SK-N-SH treated with all-trans-retinoic acid at 6 μM for 48 hours (cell line): ENCODE measurements around the gene STRC.

ENCODE experiments used
- ATAC-seq: fragments of 200-7000 bp; cut with Tn5 transposase; 3 replicates; pipeline ENCODE4 v1.9.1; 2020; ENCODE audit warnings: mild to moderate bottlenecking, moderate library complexity
- CSDC2 ChIP-seq: fragments of 250-450 bp; sonication (Bioruptor Pico); IDR thresholded peaks from 2 replicates; pipeline ENCODE4 v1.5.0; 2020; ENCODE audit warnings: mild to moderate bottlenecking, moderate library complexity
- GLIS3 ChIP-seq: fragments of 250-450 bp; sonication (Bioruptor Pico); IDR thresholded peaks from 2 replicates; pipeline ENCODE4 v1.5.0; 2020; ENCODE audit warnings: mild to moderate bottlenecking, moderate library complexity
- ISL1 ChIP-seq: fragments of 250-450 bp; sonication (Bioruptor Pico); IDR thresholded peaks from 2 replicates; pipeline ENCODE4 v2.1.2; 2022; ENCODE audit warnings: mild to moderate bottlenecking, moderate library complexity
- OSR1 ChIP-seq: fragments of 250-450 bp; sonication (Bioruptor Pico); IDR thresholded peaks from 2 replicates; pipeline ENCODE4 v1.8.0; 2022; ENCODE audit warnings: moderate library complexity, mild to moderate bottlenecking, inconsistent platforms
- SNAI2 ChIP-seq: fragments of 250-450 bp; sonication (Bioruptor Pico); IDR thresholded peaks from 2 replicates; pipeline ENCODE4 v1.5.0; 2020; ENCODE audit warnings: mild to moderate bottlenecking, moderate library complexity
- TCF4 ChIP-seq: fragments of 250-450 bp; sonication (Bioruptor Pico); IDR thresholded peaks from 2 replicates; pipeline ENCODE4 v1.8.0; 2021; ENCODE audit warnings: mild to moderate bottlenecking, moderate library complexity, borderline replicate concordance
- TOX ChIP-seq: fragments of 250-450 bp; sonication (Bioruptor Pico); IDR thresholded peaks from 2 replicates; pipeline ENCODE4 v1.8.0; 2021; ENCODE audit warnings: mild to moderate bottlenecking, moderate library complexity, borderline replicate concordance
- ZFP3 ChIP-seq: fragments of 250-450 bp; sonication (Bioruptor Pico); IDR thresholded peaks from 2 replicates; pipeline ENCODE4 v1.5.0; 2020; ENCODE audit warnings: mild to moderate bottlenecking, moderate library complexity
- ZFP30 ChIP-seq: fragments of 450-650 bp; formaldehyde crosslinking; IDR thresholded peaks from 2 replicates; pipeline ENCODE4 v1.5.0; 2022; ENCODE audit warnings: mild to moderate bottlenecking, moderate library complexity
- ZNF565 ChIP-seq: fragments of 450-650 bp; formaldehyde crosslinking; conservative IDR thresholded peaks from 2 replicates; pipeline ENCODE4 v1.5.0; 2020; ENCODE audit warnings: low read depth, mild to moderate bottlenecking, moderate library complexity
- ZNF70 ChIP-seq: fragments of 450-650 bp; formaldehyde crosslinking; IDR thresholded peaks from 2 replicates; pipeline ENCODE4 v1.5.0; 2020; ENCODE audit warnings: mild to moderate bottlenecking, moderate library complexity
- TF ChIP-seq, protein P1 (sequence below): fragments of 250-450 bp; sonication (Bioruptor Pico); IDR thresholded peaks from 2 replicates; pipeline ENCODE4 v1.8.0; 2021; ENCODE audit warnings: low read depth, mild to moderate bottlenecking, moderate library complexity, borderline replicate concordance

STRC gene

DNA sequence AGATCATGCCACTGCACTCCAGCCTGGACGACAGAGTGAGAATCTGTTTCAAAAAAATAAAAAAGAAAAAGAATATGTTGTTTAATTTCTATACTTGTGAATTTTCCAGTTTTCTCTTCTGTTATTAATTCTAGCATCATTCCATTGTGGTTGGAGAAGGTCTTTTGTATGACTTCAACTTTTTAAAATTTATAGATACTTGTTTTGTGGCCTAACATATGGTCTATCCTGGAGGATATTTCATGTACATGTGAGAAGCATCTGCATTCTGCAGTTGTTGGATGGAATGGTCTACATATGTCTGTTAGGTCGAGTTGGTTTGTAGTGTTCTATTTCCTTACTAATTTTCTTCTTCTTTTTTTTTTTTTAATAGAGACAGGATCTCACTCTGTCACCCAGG lies 65.6 kb downstream of the STRC start (continued):
- no peak for TF ChIP-seq OSR1
- TF ChIP-seq ZFP30 = no peak
- TF ChIP-seq ZNF70 (CRISPR knock-in tag) = no peak
- no peak for TF ChIP-seq TOX (CRISPR knock-in tag)
- no peak for TF ChIP-seq ISL1 (CRISPR knock-in tag)

DNA sequence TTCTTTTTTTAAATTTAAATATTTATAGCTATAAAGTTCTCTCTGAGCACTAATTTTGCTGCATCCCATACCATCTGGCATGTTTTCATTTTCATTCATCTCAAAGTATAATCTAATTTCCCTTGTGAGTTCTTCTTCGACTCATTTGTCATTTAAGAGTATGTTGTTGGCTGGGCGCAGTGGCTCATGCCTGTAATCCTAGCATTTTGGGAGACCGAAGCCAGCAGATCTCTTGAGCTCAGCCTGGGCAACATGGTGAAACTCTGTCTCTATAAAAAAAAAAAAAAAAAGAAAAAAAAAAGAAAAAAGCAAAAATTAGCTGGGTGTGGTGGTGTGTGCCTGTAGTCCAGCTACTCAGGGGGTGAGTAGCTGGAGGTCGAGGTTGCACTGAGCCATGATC lies 66.3 kb downstream of the STRC start:
- no peak for ATAC-seq

DNA sequence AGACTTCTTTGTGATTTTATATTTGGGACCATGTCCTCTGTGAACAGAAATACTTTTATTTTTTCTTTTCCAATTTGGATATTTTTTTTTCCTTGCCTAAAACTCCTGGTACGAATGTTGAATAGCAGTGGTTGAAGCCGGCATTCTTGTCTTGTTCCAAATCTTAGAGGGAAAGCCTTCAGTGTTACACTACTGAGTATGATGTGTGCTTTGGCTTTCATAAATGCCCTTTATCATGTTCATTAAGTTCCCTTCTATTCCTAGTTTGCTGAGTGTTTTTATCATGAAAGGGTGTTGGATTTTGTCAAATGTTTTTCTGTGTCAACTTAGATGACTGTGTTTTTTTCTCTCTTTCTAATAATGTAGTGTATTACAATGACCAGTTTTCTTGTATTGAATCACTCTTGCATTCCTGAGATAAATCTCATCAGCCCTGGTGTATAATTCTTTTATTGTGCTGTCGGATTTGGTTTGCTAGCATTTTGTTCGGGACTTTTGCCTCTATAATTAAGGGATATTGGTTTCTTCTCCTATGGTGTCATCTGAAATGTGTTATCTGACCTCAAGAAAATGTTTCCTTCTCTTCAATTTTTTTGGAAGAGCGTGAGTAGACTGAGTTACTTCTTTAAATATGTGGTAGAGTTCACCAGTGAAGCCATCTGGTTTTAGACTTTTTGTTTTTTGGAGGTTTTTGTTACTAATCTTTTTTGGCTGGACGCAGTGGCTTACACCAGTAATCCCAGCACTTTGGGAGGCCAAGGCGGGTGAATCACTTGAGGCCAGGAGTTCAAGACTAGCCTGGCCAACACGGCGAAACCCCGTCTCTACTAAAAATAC lies 67.9 kb downstream of the STRC start:
- ATAC-seq = peak; percentile 62
- TF ChIP-seq ISL1 (CRISPR knock-in tag) (no peak), OSR1 (no peak), ZFP3 (CRISPR knock-in tag) (no peak), ZNF565 (no peak), CSDC2 (no peak), ZNF70 (CRISPR knock-in tag) (no peak), GLIS3 (CRISPR knock-in tag) (no peak)
- TF ChIP-seq, protein P1, sequence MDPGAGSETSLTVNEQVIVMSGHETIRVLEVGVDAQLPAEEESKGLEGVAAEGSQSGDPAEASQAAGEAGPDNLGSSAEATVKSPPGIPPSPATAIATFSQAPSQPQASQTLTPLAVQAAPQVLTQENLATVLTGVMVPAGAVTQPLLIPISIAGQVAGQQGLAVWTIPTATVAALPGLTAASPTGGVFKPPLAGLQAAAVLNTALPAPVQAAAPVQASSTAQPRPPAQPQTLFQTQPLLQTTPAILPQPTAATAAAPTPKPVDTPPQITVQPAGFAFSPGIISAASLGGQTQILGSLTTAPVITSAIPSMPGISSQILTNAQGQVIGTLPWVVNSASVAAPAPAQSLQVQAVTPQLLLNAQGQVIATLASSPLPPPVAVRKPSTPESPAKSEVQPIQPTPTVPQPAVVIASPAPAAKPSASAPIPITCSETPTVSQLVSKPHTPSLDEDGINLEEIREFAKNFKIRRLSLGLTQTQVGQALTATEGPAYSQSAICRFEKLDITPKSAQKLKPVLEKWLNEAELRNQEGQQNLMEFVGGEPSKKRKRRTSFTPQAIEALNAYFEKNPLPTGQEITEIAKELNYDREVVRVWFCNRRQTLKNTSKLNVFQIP (CRISPR knock-in tag) = no peak

More for the DNA sequence above, 66.3 kb downstream of the STRC start:
- TF ChIP-seq ZNF565 (no peak), SNAI2 (CRISPR knock-in tag) (no peak), TCF4 (no peak)
